Measurements from ENCODE around the gene CFD. TPM values are rescaled to one million over a fixed set of nuclear protein-coding genes. Genes with fewer than 3 reads are reported as not detected.
"Not testable (repeated sequence)": the region's sequence is repeated elsewhere in the genome, so short reads cannot be mapped to it uniquely, and the experiment has no call there.

The CFD gene
- total RNA-seq, 1 donor from 2014 or later, result 5.8 TPM

DNA sequence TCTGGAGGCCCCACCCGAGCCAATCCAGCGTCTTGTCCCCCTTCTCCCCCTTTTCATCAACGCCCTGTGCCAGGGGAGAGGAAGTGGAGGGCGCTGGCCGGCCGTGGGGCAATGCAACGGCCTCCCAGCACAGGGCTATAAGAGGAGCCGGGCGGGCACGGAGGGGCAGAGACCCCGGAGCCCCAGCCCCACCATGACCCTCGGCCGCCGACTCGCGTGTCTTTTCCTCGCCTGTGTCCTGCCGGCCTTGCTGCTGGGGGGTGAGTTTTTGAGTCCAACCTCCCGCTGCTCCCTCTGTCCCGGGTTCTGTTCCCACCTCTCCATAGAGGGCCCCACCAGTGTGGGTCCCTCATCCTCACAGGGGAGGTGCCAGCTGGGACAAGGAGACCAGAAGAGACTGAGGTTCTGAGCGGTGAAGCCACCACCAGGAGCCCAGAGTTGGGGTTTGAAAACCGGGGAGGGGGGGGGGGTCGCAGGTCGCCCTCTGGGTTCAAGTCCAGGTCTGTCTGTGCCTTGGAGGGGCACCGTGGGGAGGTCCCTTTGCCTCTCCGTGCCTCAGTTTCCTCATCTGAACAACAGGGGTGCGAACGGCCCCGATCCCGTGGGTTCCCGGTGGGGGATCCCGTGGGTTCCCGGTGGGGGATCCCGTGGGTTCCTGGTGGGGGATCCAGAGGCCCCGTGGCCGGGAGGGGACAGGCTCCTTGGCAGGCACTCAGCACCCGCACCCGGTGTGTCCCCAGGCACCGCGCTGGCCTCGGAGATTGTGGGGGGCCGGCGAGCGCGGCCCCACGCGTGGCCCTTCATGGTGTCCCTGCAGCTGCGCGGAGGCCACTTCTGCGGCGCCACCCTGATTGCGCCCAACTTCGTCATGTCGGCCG lies 7.1 kb upstream of the CFD start, which contains the start of gene ELANE:
TSS of gene ELANE (plus strand) at position 168 of the 878 bp plus-strand sequence. CDS start at position 194, 26 bp downstream.
- no peak for DNase-seq

DNA sequence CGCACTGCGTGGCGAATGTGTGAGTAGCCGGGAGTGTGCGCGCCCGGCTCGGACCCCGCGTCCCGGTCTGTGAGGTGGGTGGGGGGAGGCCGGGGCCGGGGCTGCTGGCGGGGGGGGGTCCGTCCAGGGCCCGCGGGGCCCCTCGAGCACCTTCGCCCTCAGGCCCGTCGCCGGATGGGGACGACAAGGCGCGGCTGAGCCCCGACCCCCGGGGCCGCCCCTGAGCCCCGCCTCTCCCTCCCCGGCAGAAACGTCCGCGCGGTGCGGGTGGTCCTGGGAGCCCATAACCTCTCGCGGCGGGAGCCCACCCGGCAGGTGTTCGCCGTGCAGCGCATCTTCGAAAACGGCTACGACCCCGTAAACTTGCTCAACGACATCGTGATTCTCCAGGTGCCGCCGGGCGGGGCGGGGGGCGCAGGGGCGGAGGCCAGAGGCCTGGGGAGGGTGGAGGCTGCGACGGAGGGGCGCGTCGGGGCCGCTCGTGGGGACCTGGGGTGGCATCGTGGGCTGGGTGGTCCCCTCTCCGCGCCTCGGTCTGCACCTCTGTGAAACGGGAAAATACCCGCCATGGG lies 6.4 kb upstream of the CFD start:
- DNase-seq, result no peak

DNA sequence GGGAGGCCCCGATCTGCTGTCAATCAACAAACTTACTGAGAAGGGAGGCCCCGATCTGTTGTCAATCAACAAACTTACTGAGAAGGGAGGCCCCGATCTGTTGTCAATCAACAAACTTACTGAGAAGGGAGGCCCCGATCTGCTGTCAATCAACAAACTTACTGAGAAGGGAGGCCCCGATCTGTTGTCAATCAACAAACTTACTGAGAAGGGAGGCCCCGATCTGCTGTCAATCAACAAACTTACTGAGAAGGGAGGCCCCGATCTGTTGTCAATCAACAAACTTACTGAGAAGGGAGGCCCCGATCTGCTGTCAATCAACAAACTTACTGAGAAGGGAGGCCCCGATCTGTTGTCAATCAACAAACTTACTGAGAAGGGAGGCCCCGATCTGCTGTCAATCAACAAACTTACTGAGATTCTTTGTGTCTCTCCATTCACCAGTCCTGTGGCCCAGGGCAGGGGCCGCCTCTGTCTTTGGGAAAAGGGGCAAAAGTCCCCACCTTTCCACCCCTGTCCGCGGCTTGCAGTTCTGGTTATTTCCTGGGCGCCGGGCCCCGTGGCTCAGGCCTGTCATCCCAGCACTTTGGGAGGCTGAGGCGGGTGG lies 5.7 kb upstream of the CFD start:
- not testable (repeated sequence) for DNase-seq

DNA sequence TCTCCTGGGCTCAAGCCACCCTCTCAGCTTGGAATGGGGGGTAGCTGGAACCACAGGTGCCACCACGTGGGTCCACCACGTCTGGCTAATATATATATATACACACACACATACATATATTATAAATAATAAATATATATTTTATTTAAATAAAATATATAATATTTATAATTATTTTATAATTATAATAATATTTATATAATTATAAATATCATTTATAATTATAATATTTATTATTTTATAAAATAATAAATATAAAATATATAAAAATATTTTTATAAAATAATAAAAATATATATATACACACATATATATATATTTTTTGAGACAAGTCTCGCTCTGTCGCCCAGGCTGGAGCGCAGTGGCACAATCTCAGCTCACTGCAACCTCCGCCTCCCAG lies 4.9 kb upstream of the CFD start:
- no peak for DNase-seq

DNA sequence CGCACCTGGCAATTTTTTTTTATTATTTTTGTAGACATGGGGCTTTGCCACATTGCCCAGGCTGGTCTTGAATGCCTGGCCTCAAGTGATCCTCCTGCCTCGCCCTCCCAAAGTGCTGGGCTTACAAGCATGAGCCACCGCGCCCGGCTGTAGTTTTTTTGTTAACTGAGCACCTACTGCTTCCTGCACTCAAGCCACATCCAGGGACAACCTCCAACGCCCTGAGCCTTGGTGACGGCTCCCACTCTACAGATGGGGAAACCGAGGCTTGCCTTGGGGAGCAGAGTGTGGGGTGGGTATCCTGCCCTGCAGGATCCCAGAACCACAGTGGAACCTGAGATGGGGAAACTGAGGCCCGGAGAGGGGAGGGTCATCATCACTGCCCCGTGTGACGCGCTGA lies 4.3 kb upstream of the CFD start:
- no peak for DNase-seq

DNA sequence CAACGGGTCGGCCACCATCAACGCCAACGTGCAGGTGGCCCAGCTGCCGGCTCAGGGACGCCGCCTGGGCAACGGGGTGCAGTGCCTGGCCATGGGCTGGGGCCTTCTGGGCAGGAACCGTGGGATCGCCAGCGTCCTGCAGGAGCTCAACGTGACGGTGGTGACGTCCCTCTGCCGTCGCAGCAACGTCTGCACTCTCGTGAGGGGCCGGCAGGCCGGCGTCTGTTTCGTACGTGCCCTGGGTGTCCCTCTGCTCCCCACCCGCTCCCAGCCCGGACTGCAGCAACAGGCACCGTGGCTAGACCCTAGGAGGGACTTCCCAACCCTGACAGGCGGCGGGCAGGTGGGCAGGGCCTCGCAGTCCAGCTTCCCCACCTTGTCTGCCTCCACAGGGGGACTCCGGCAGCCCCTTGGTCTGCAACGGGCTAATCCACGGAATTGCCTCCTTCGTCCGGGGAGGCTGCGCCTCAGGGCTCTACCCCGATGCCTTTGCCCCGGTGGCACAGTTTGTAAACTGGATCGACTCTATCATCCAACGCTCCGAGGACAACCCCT lies 3.8 kb upstream of the CFD start:
- no peak for DNase-seq

DNA sequence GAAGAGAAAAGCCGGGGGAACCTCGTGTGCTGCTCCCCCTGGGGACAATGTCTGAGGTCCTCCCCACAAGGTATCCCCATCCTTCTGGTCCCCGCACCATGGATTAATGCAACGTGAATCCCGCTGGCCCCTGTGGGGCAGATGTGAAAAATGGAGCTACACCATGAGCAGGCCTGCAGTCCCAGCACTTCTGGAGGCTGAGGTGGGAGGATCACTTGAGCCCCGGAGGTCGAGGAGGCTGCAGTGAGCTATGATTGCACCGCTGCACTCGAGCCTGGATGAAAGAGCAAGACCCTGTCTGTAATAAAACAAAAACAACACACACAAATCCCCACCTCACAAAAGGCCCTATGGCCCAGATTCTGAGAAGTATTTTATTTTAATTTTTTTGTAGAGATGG lies 1.2 kb upstream of the CFD start:
- DNase-seq, result no peak

DNA sequence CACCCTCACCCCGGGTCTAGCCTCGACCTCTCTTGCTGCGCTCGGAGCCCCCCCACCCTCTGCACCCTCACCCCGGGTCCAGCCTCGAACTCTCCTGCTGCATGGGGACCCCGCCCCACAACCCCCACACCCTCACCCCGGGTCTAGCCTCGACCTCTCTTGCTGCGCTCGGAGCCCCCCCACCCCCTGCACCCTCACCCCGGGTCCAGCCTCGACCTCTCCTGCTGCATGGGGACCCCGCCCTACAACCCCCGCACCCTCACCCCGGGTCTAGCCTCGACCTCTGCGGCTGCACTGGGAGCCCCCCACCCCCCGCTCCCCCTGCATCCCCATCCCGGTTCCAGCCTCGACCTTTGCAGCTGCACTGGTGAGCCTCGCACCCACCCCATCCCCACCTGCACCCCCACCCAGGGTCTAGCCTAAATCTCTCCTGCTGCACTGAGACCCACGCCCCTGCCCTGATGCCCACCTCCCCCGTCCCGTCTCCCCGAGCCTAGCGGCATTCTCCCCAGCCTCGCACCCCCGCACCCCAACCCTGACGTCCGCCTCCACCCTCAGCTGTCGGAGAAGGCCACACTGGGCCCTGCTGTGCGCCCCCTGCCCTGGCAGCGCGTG lies 1.8 kb downstream of the CFD start:
- DNase-seq, result no peak

DNA sequence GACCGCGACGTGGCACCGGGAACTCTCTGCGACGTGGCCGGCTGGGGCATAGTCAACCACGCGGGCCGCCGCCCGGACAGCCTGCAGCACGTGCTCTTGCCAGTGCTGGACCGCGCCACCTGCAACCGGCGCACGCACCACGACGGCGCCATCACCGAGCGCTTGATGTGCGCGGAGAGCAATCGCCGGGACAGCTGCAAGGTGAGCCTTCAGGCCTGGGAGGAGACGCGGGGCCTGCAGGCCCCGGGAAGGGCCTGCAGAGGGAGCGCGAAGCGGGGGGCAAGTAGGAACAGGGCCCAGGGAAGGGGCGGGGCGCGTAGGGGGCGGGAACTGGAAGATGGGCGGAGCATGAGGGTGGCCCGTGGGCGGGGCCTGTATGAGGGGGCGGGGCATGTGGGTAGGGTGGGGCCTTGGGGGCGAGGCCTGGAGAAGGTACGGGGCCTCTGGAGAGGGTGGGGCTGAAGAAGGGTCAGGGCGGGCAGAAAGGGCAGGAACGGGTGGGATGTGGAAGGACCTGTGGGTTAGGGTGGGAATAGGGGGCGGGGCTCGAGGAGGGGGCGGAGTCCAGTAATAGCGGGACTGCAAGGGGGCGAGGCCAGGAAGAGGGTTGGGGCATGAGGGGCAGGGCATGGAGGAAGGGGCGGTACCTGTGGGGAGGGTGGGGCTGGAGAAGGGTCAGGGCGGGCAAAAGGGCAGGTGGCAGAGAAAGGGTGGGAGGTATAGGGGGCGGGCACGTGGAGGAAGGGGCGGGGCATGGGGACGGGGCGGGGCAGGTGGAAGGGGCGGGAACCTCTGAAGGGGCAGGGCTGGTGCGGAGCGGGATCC lies 2.5 kb downstream of the CFD start:
- DNase-seq, result peak; percentile 37

DNA sequence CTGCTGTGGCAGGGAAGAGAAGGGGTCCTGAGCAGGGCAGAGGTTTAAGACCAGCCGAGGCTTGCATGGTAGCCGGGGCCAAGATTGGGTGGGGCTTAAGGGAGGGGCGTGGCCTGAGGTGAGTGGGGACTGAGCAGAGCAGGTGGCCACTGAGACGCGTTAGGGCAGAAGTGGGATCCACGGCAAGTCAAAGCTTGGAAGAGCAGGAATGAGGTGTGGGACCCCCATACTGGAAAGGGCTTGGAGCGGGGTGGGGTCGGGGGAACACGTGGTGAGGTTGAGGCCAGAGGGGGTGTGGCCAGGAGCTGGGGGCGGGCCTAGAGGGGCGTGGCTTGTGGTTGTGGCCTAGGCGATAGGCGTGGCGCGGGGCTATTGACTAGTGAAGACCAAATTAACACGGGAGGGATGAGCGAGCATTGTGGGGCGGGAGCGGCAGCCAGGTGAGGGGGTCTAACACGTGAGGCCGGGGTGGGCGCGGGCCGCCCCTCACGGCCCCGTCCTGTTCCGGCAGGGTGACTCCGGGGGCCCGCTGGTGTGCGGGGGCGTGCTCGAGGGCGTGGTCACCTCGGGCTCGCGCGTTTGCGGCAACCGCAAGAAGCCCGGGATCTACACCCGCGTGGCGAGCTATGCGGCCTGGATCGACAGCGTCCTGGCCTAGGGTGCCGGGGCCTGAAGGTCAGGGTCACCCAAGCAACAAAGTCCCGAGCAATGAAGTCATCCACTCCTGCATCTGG lies 3.3 kb downstream of the CFD start:
- DNase-seq, result peak; percentile 67

DNA sequence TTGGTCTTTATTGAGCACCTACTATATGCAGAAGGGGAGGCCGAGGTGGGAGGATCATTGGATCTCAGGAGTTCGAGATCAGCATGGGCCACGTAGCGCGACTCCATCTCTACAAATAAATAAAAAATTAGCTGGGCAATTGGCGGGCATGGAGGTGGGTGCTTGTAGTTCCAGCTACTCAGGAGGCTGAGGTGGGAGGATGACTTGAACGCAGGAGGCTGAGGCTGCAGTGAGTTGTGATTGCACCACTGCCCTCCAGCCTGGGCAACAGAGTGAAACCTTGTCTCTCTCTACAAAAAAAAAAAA lies 3.8 kb downstream of the CFD start:
- no peak for DNase-seq

DNA sequence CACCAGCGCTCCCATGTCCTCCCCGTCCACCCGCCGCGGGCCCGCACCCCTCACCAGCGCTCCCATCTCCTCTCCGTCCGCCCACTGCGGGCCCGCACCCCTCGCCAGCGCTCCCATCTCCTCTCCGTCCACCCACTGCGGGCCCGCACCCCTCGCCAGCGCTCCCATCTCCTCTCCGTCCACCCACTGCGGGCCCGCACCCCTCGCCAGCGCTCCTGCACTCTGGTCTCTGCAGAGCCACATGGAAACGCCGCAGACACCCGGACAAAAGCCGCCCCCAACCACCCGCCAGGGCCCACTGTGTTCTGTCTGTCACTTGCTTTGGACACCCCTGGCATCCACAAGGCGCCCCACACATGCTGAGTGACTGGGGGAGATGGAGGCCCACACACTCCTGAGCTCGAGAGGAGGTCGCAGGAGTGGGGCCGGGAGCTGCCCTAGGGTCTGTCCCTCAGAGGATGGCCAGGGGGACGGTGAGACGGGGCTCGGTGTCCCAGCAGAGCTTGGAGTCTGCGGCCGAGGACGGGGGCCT lies 7.4 kb downstream of the CFD start:
- no peak for DNase-seq

DNA sequence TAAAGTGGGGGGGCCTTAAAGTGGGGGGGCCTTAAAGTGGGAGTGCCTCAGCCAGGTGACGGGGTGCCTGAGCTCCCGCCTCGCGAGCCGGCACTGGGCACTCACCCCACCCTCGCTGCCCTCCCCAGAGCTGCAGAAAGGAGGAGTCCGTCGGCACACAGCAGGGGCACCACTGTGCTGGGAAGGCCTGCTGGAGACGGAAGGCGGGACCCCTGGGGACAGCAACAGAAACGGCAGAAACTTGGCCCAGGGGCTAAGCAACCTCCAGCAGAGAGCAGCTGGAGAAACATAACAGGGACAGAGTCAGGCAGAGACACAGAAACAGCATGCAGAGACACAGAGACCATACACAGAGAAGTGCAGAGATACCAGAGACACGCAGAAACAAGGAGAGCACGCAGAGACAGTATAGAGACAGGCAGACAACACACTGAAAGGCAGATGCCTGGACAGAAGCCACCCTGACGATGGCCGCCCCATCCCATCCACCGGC lies 7.9 kb downstream of the CFD start:
- DNase-seq, result peak; percentile 51

DNA sequence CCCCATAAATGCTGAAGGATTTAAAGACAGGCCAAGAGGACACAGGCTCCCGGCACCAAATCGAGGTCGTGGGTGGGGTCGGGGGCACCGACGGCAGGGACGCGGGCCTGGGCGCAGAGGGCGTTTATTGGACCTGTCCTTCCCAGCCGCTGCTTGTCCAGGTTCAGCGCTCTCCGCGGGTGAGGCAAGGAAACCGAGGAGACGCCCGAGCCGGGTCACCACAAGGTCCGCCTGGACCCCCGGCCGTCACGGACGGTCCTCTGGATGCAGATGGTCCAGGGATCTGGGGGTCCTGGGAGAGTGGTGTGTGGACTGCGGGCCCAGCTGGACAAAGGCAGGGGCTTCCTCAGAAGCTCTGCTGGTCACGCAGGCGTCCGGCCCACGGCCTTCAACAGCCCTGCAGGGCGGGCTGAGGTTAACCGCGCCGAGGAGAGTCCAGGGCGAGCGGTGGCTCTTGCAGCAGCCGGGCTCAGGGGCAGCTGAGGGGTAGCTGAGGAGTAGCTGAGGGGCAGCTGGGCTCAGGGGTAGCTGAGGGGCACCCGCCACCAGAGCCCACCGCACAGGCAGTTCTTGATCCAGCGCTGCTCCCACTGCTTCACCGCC lies 8.5 kb downstream of the CFD start:
- DNase-seq, result no peak

DNA sequence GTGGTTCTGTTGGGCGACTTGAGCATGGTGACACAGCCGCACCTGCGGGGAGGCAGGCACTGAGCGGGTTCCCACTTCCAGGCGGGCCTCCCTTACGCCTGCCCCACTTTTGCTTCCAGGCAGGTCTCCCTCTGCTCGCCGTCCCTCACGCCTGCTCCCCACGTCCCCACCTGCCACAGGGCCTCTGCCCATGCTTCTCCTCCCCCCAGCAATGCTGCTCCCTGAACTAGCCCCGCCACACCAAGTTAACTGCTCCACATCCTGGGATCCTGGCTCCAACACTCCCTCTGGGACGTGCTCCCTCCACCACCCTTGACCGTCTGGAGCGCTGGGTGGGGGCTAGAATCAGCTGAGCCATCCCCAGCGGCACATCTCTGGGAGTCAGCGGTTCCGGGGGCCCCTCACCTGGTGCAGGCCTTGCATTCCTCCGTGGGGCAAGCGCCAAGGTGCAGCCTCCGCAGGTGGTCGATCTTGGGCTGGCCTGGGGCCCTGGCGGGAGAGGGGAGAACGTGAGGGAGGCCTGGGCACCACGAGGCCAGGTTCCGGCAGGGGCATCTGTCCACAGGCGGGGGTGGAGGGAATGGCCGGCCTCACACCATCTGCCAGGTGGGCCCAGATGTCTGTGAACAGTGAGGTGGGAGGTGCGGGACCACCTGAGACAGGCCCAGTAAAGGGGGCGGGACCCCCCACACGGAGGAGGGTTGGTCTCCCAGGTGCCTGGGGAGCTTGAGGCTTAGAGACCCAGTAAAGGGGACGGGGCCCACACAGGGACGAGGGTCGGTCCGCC lies 9.2 kb downstream of the CFD start:
- no peak for DNase-seq

DNA sequence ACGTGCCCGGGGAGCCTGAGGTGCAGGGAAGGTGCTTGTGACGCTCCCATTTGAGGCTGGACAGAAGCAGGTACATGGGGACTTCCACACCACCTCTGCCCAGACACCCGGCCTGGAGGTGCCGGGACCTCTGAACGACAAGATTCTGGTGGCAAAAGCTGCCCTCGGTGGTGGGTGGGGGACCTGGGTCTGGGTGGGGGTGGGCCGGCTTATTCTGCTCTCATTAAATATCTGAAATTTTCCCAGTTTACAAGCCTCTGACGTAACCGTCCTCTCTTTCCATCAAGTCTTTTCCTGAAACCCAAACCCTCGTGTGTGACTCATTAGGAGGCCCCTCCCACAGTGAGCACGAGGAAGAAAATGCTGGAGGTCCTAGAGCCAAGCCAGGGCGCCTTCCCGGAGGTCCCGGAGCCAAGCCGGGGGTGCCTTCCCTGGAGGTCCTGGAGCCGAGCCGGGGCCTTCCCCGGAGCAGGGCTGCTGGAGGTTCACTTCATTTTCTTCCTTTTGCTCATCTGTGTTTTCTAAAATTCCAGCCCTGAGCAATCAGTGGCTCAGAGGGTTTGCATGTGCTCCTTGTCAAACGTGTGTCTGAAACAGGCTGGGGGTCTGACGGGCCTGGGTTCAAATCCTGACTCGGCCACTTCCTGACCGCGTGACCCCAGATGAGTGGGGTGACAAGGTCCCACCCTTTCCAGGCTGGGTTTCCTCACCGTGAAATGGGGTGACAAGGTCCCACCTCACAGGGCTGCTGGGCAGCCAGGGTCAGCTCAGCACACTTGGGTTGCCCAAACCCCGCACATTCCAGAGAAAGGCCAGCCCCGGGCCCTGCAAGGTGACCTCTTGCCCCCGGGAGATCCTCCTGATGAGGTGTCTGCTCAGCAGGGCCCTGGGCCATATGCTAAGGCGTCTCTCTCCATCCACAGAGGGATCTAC lies 10.0 kb downstream of the CFD start:
- peak; percentile 62 for DNase-seq

DNA sequence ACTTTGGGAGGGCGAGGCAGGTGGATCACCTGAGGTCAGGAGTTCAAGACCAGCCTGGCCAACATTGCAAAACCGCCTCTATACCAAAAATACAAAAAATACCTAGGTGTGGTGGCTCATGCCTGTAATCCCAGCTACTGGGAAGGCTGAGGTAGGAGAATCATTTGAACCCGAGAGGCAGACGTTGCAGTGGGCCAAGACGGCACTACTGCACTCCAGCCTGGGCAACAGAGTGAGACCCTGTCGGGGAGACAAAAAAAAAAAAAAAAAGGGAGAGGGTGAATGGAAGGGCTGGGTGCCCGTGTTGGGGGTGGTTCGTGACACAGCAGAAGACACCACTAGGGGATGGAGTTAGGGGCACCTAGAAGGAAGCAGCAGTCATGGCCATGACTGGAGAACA lies 10.8 kb downstream of the CFD start:
- no peak for DNase-seq

DNA sequence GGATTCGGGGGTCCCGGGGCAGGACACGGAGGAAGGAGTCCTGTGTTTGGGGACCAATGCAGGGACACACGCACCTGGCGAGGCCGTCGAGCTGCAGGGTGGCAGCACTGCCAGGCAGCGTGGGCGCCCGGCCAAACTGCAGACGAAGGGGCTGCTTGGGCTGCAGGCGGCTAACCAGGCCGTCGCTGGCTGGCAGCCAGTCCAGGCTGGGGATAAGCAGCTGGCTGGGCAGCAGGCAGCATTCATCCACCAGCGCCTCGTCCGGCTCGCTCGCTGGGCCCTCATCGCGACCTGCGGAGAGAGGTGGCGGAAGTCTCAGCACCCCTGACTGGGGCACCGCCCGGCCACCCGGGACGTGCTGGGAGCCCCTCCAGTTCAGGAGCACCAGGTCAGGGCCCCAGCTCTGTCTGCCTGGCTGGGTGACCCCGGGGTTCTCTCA lies 11.5 kb downstream of the CFD start:
- DNase-seq, result peak; percentile 87

All from tongue (tissue), 2 donors.